Neural progenitor cell (in vitro differentiated cells): ENCODE measurements around the gene PAX7. TPM values are rescaled to one million over a fixed set of nuclear protein-coding genes. Genes with fewer than 3 reads are reported as not detected.

Experiments
- DNase-seq: peaks from one replicate; pipeline ENCODE4 v3.0.0-alpha.2; 2016; ENCODE audit warnings: low spot score
- H2AFZ ChIP-seq: fragments of 200-600 bp; sonication (generic); replicated peaks from 2 replicates; pipeline ENCODE4 v1.6.1; 2016; ENCODE audit warnings: antibody characterized with exemption
- H3F3A ChIP-seq: fragments of 200-600 bp; sonication (generic); 2 replicates; pipeline ENCODE4 v1.6.1; 2016; ENCODE audit warnings: antibody characterized with exemption, low read depth
- H3K27ac ChIP-seq: fragments of 200-600 bp; sonication (generic); 2 replicates; pipeline ENCODE4 v1.5.1; 2016; ENCODE audit warnings: mild to moderate bottlenecking
- H3K27me3 ChIP-seq: fragments of 200-600 bp; sonication (generic); 2 replicates; pipeline ENCODE4 v1.6.1; 2016; ENCODE audit warnings: mild to moderate bottlenecking, moderate library complexity
- H3K36me3 ChIP-seq: fragments of 200-600 bp; sonication (generic); 2 replicates; pipeline ENCODE4 v1.5.1; 2016
- H3K4me1 ChIP-seq: fragments of 200-600 bp; sonication (generic); 2 replicates; pipeline ENCODE4 v1.6.1; 2016; ENCODE audit warnings: mixed run types
- H3K4me2 ChIP-seq: fragments of 200-600 bp; sonication (generic); 2 replicates; pipeline ENCODE4 v1.6.1; 2016
- H3K4me3 ChIP-seq: fragments of 200-600 bp; sonication (generic); 2 replicates; pipeline ENCODE4 v1.5.1; 2016
- H3K79me2 ChIP-seq: fragments of 200-600 bp; sonication (generic); 2 replicates; pipeline ENCODE4 v1.6.1; 2016; ENCODE audit warnings: low read depth
- H3K9ac ChIP-seq: fragments of 200-600 bp; sonication (generic); 2 replicates; pipeline ENCODE4 v1.6.1; 2016
- H3K9me3 ChIP-seq: fragments of 200-600 bp; sonication (generic); 2 replicates; pipeline ENCODE4 v1.5.1; 2016; ENCODE audit warnings: low read depth
- H4K20me1 ChIP-seq: fragments of 200-600 bp; sonication (generic); 2 replicates; pipeline ENCODE4 v1.6.1; 2016; ENCODE audit warnings: low read depth
- H3K27ac Mint-ChIP-seq: 3 replicates; pipeline ENCODE4 v1.8.0; 2021; ENCODE audit warnings: mixed read lengths
- H3K27me3 Mint-ChIP-seq: 2 replicates; pipeline ENCODE4 v1.8.0; 2022; ENCODE audit warnings: low read depth, mild to moderate bottlenecking, inconsistent platforms, moderate library complexity, mixed read lengths; ENCODE audit not compliant: insufficient read depth
- H3K36me3 Mint-ChIP-seq: 3 replicates; pipeline ENCODE4 v1.8.0; 2021; ENCODE audit warnings: mixed read lengths
- H3K4me1 Mint-ChIP-seq: 3 replicates; pipeline ENCODE4 v1.8.0; 2021; ENCODE audit warnings: mixed read lengths
- H3K4me3 Mint-ChIP-seq: 3 replicates; pipeline ENCODE4 v1.8.0; 2021; ENCODE audit warnings: mild to moderate bottlenecking, moderate library complexity, mixed read lengths
- H3K9me3 Mint-ChIP-seq: 3 replicates; pipeline ENCODE4 v1.8.0; 2020; ENCODE audit warnings: mixed read lengths
- CTCF ChIP-seq: fragments of 200-600 bp; sonication (generic); IDR thresholded peaks from 2 replicates; pipeline ENCODE4 v1.5.1; 2017; ENCODE audit warnings: antibody characterized with exemption, mild to moderate bottlenecking
- EZH2 ChIP-seq: fragments of 200-600 bp; sonication (generic); IDR thresholded peaks from 2 replicates; pipeline ENCODE4 v1.6.1; 2017; ENCODE audit warnings: antibody characterized with exemption, mild to moderate bottlenecking, moderate library complexity
- EZH2phosphoT487 ChIP-seq: fragments of 200-600 bp; sonication (generic); IDR thresholded peaks from 2 replicates; pipeline ENCODE4 v1.6.1; 2017; ENCODE audit warnings: antibody characterized with exemption
- total RNA-seq: library from RNA; depleted of rRNA; stranded (reverse); fragments of >200 nt; gene quantifications from 2 replicates; pipeline ENCODE4 v1.2.3, GENCODE V29; 2015; ENCODE audit warnings: low replicate concordance

Gene PAX7
- total RNA-seq, 1 donor from 2014 or later: 0.06 TPM

- no peaks in the 10 kb centered on the region for H3F3A ChIP-seq
- no peaks in the 10 kb centered on the region for H3K79me2 ChIP-seq
- H3K4me1 ChIP-seq: peaks cover 58% of the 10 kb centered on the region
- no peak overlapping the region for H3K4me3 ChIP-seq
- H3K27me3 ChIP-seq: peaks cover 66% of the 10 kb centered on the region
- no peak overlapping the region for H3K4me3 Mint-ChIP-seq
- H3K9me3 Mint-ChIP-seq: no peaks in the 10 kb centered on the region
- H3K9me3 ChIP-seq: no peaks in the 10 kb centered on the region
- TF ChIP-seq EZH2phosphoT487 (no peak), EZH2 (no peak)
- H3K27ac ChIP-seq: no peak overlapping the region
- peaks cover 4% of the 10 kb centered on the region for H3K36me3 Mint-ChIP-seq
- no peak overlapping the region for H3K9ac ChIP-seq
- peaks cover 9% of the 10 kb centered on the region for H4K20me1 ChIP-seq
- H3K4me2 ChIP-seq: no peak overlapping the region
- H3K27me3 Mint-ChIP-seq: peaks cover 29% of the 10 kb centered on the region
- H2AFZ ChIP-seq: no peak overlapping the region
- DNase-seq: no peak
- no peaks in the 10 kb centered on the region for H3K36me3 ChIP-seq
- no peak overlapping the region for H3K27ac Mint-ChIP-seq
- peaks cover 47% of the 10 kb centered on the region for H3K4me1 Mint-ChIP-seq
Measured at GRCh38 chr1:18721776-18722175, 91.1 kb downstream of the PAX7 start.

GRCh38 chr1:18722270-18722669 lies 91.6 kb downstream of the PAX7 start:
- Mint-ChIP-seq H3K4me1 (peaks cover 49% of the 10 kb centered on the region), H3K27ac (no peak overlapping the region), H3K4me3 (no peak overlapping the region), H3K27me3 (peaks cover 33% of the 10 kb centered on the region), H3K9me3 (no peaks in the 10 kb centered on the region), H3K36me3 (peaks cover 4% of the 10 kb centered on the region)
- TF ChIP-seq EZH2phosphoT487: no peak
- TF ChIP-seq CTCF: no peak
- no peak for TF ChIP-seq EZH2
- peak overlapping the region; percentile 52 for H3K4me2 ChIP-seq
- no peaks in the 10 kb centered on the region for H3K79me2 ChIP-seq
- no peaks in the 10 kb centered on the region for H3F3A ChIP-seq
- no peak overlapping the region for H2AFZ ChIP-seq
- no peak overlapping the region for H3K27ac ChIP-seq
- H3K9me3 ChIP-seq: no peaks in the 10 kb centered on the region
- no peak overlapping the region for H3K4me3 ChIP-seq
- peak; percentile 59 for DNase-seq
- no peaks in the 10 kb centered on the region for H3K36me3 ChIP-seq
- peaks cover 55% of the 10 kb centered on the region for H3K4me1 ChIP-seq
- H4K20me1 ChIP-seq: peaks cover 8% of the 10 kb centered on the region
- H3K27me3 ChIP-seq: peaks cover 61% of the 10 kb centered on the region
- H3K9ac ChIP-seq: no peak overlapping the region

- H3K27ac ChIP-seq: no peak overlapping the region
- no peak overlapping the region for H3K4me2 ChIP-seq
- H3K4me3 ChIP-seq: no peak overlapping the region
- no peaks in the 10 kb centered on the region for H3K9me3 Mint-ChIP-seq
- no peak for DNase-seq
- no peaks in the 10 kb centered on the region for H3K9me3 ChIP-seq
- no peak overlapping the region for H3K9ac ChIP-seq
- no peaks in the 10 kb centered on the region for H3K36me3 ChIP-seq
- no peaks in the 10 kb centered on the region for H4K20me1 ChIP-seq
- peaks cover 57% of the 10 kb centered on the region for H3K4me1 ChIP-seq
- H3K4me1 Mint-ChIP-seq: peaks cover 49% of the 10 kb centered on the region
- H3K27ac Mint-ChIP-seq: peak overlapping the region; percentile 47
- no peaks in the 10 kb centered on the region for H3K79me2 ChIP-seq
- H3F3A ChIP-seq: no peaks in the 10 kb centered on the region
- peaks cover 52% of the 10 kb centered on the region for H3K27me3 ChIP-seq
- H3K4me3 Mint-ChIP-seq: no peak overlapping the region
- peaks cover 4% of the 10 kb centered on the region for H3K36me3 Mint-ChIP-seq
- TF ChIP-seq EZH2phosphoT487 (no peak), CTCF (no peak), EZH2 (no peak)
- peaks cover 27% of the 10 kb centered on the region for H3K27me3 Mint-ChIP-seq
- H2AFZ ChIP-seq: no peak overlapping the region
Measured at GRCh38 chr1:18723206-18723605, 92.6 kb downstream of the PAX7 start.

GRCh38 chr1:18723701-18724411 lies 93.2 kb downstream of the PAX7 start:
- Histone ChIP-seq H3K9ac (no peak overlapping the region), H3K4me3 (no peak overlapping the region), H3K27me3 (peaks cover 45% of the 10 kb centered on the region), H3F3A (no peaks in the 10 kb centered on the region), H4K20me1 (no peaks in the 10 kb centered on the region), H3K4me1 (peaks cover 56% of the 10 kb centered on the region), H3K36me3 (no peaks in the 10 kb centered on the region), H3K79me2 (no peaks in the 10 kb centered on the region), H3K4me2 (no peak overlapping the region), H2AFZ (no peak overlapping the region), H3K27ac (no peak overlapping the region), H3K9me3 (no peaks in the 10 kb centered on the region)
- no peaks in the 10 kb centered on the region for H3K9me3 Mint-ChIP-seq
- no peak overlapping the region for H3K4me3 Mint-ChIP-seq
- DNase-seq: peak; percentile 33
- no peak for TF ChIP-seq CTCF
- no peak for TF ChIP-seq EZH2
- no peak for TF ChIP-seq EZH2phosphoT487
- H3K4me1 Mint-ChIP-seq: peaks cover 50% of the 10 kb centered on the region
- H3K36me3 Mint-ChIP-seq: peaks cover 4% of the 10 kb centered on the region
- peak overlapping the region; percentile 30 for H3K27ac Mint-ChIP-seq
- peaks cover 23% of the 10 kb centered on the region for H3K27me3 Mint-ChIP-seq
